KOPT-K1 (cell line): ENCODE results near the gene MTG1.
"Not testable (repeated sequence)": the region's sequence is repeated elsewhere in the genome, so short reads cannot be mapped to it uniquely, and the experiment has no call there.

Experiments
- H3K27ac ChIP-seq: fragments of 200-600 bp; sonication (generic); 2 replicates; pipeline ENCODE4 v1.5.1; 2016; ENCODE audit warnings: antibody characterized with exemption, mild to moderate bottlenecking, low read depth, low read length; ENCODE audit not compliant: poor library complexity, severe bottlenecking
- H3K36me3 ChIP-seq: fragments of 200-600 bp; sonication (generic); 2 replicates; pipeline ENCODE4 v1.5.1; 2017; ENCODE audit warnings: antibody characterized with exemption, mild to moderate bottlenecking, low read length, moderate library complexity; ENCODE audit not compliant: insufficient read depth
- H3K9me3 ChIP-seq: fragments of 200-600 bp; sonication (generic); 2 replicates; pipeline ENCODE4 v1.5.1; 2017; ENCODE audit warnings: antibody characterized with exemption, low read length, mild to moderate bottlenecking; ENCODE audit not compliant: insufficient read depth, poor library complexity, severe bottlenecking

Gene MTG1

GRCh38 chr10:133418289-133418993, 24.5 kb downstream of the MTG1 start:
- peaks cover 67% of the 10 kb centered on the region for H3K36me3 ChIP-seq
- no peak overlapping the region for H3K27ac ChIP-seq
- peaks cover 31% of the 10 kb centered on the region for H3K9me3 ChIP-seq

DNA sequence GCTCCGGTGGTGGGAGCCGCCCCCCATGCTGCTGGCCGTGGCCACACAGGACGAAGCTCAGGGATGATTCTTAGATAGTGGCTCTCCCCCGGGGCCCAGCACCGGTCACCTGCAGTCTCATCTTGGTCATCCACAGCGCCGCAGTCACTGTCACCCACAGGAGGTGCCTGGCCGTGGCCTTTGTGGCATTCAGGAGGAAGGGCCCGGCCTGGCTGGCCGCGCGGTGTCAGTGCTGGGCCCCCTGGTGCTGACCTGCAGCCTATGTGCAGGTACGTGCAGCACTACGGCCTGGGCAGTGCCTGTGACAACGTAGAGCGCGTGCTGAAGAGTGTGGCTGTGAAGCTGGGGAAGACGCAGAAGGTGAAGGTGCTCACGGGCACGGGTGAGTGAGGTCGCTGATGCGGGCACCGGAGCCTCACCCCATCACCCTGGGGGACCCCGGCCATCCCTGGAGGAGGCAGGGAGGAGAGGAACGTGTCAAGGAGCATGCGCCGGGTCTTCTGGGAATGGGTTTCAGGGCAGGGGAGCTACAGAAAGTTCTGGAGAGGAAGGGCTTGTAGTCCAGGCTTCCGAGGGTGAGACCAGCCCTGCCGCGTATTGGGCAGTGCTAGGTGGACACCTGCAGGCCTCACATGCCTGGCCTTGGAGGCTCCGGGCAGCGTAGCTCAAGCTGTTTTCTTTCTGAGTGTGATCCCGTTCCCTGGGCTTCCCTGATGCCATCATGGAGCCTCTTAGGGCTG, 25.4 kb downstream of the MTG1 start:
- no peak overlapping the region for H3K27ac ChIP-seq
- peaks cover 26% of the 10 kb centered on the region for H3K9me3 ChIP-seq
- peaks cover 63% of the 10 kb centered on the region for H3K36me3 ChIP-seq

GRCh38 chr10:133420028-133420427, 26.1 kb downstream of the MTG1 start:
- Histone ChIP-seq H3K27ac (no peak overlapping the region), H3K36me3 (peaks cover 60% of the 10 kb centered on the region), H3K9me3 (peaks cover 24% of the 10 kb centered on the region)

GRCh38 chr10:133420579-133420978, 26.6 kb downstream of the MTG1 start:
- Histone ChIP-seq H3K36me3 (peaks cover 55% of the 10 kb centered on the region), H3K27ac (no peak overlapping the region), H3K9me3 (peaks cover 18% of the 10 kb centered on the region)

GRCh38 chr10:133421336-133422222, 27.6 kb downstream of the MTG1 start:
- H3K9me3 ChIP-seq: peaks cover 13% of the 10 kb centered on the region
- H3K27ac ChIP-seq: no peak overlapping the region
- H3K36me3 ChIP-seq: peaks cover 49% of the 10 kb centered on the region; the same call in 1 of the 2 replicates

DNA sequence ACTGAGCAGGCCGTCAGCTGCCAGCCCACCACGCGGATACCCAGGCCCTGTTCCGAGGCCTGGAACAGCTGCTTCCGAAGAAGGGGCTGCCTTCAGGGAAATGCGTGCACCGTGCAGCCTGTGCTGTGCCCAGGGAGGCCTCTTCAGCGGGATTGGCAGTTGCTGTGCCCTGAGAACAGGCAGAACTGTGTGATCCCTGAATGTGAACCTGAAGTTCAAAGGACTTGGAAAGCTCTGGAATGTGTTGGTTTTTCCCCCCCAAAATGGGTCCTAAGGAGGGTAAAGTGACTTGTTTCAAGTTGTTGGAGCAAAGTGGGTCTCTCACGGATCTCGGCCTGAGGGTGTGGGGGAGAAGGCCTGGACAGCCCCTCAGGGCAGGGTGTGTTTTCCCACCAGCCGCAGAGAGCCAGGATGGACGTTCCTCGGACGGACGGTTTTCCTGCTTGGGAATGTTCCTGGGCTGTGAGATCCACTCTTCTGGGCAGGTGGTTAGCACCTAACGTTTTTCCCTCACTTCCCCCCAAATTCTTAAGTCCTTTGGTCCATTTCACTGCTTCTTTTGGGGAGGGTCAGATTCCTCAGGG, 28.4 kb downstream of the MTG1 start:
- Histone ChIP-seq H3K27ac (no peak overlapping the region), H3K36me3 (peaks cover 49% of the 10 kb centered on the region; the same call in 1 of the 2 replicates), H3K9me3 (peaks cover 13% of the 10 kb centered on the region)

- peaks cover 45% of the 10 kb centered on the region; the same call in 1 of the 2 replicates for H3K36me3 ChIP-seq
- no peak overlapping the region for H3K27ac ChIP-seq
- H3K9me3 ChIP-seq: peaks cover 14% of the 10 kb centered on the region
These were observed 29.1 kb downstream of the MTG1 start for GRCh38 chr10:133422807-133423771.

- peaks cover 34% of the 10 kb centered on the region; the same call in 1 of the 2 replicates for H3K36me3 ChIP-seq
- peaks cover 23% of the 10 kb centered on the region for H3K9me3 ChIP-seq
- H3K27ac ChIP-seq: not testable (repeated sequence)
These were observed 30.1 kb downstream of the MTG1 start for GRCh38 chr10:133424102-133424501.

- Histone ChIP-seq H3K9me3 (peaks cover 28% of the 10 kb centered on the region), H3K36me3 (peaks cover 29% of the 10 kb centered on the region; the same call in 1 of the 2 replicates)
- H3K27ac ChIP-seq: not testable (repeated sequence)
These were observed 30.6 kb downstream of the MTG1 start, which contains the start of gene SPRN for GRCh38 chr10:133424601-133425000. SPRN (minus strand) TSS chr10:133424625; CDS start chr10:133423681, 944 bp downstream.

GRCh38 chr10:133429571-133429970, 35.6 kb downstream of the MTG1 start:
- H3K36me3 ChIP-seq, H3K27ac ChIP-seq: not testable (repeated sequence)
- peaks cover 15% of the 10 kb centered on the region for H3K9me3 ChIP-seq

DNA sequence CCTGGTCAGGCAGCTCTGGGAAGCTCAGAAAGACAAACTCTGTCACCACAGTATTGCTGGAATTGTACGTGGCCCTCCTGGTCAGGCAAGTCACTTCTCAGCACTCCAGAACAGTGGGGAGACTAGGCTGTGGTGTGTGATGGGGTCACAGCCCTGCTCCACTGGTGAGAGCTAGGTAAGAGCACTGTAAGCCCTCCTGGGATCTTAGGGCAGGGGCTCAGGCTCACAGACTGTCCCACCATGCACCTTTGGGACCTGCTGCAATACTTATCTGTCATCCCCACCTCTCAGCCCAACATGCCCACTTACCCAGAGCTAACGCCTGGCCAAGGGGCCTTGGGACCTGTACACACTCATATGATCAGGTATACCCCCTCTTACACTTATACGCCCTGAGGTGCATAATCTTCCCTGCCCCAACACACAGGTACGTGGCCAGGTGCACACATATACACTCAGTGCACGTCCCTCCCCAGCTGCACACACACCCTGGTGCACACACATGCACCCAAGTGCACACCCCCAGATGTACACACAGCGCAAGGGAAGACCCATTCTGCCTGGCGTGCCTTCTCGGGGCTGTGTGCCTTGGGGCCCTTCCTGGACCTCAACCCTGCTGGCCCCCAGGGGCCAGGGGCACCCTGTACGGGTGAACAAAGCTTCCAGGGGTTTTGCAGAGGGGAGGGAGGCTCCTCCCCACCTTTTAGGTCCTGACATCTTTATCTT, 38.1 kb downstream of the MTG1 start:
- H3K27ac ChIP-seq, H3K36me3 ChIP-seq: not testable (repeated sequence)
- peaks cover 15% of the 10 kb centered on the region for H3K9me3 ChIP-seq

DNA sequence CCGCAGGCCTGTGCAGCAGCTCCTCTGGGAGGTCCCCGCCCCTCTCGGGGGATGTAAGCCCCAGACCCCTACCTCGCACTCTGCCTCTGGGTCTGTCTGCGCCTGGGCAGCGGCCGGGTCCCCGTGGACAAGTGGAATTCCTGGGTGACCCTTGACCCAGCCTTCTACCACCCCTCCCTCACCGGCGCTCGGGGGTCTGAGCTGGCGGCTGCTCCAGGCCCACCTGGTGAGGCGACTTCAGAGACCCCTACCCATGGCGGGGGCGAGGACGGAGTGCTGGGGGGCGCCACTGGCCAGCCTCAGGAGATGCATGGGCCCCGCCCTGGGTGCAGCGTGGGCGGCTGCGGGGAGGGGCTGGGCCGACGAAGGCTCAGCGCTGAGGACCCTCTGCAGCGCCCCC, 38.8 kb downstream of the MTG1 start:
- not testable (repeated sequence) for H3K36me3 ChIP-seq, H3K27ac ChIP-seq
- H3K9me3 ChIP-seq: peaks cover 15% of the 10 kb centered on the region

- no peaks in the 10 kb centered on the region for H3K36me3 ChIP-seq
- no peak overlapping the region for H3K27ac ChIP-seq
- no peaks in the 10 kb centered on the region for H3K9me3 ChIP-seq
These were observed 44.8 kb downstream of the MTG1 start for GRCh38 chr10:133438711-133439273.
